Measurements from ENCODE around the gene PRR33.

DNA sequence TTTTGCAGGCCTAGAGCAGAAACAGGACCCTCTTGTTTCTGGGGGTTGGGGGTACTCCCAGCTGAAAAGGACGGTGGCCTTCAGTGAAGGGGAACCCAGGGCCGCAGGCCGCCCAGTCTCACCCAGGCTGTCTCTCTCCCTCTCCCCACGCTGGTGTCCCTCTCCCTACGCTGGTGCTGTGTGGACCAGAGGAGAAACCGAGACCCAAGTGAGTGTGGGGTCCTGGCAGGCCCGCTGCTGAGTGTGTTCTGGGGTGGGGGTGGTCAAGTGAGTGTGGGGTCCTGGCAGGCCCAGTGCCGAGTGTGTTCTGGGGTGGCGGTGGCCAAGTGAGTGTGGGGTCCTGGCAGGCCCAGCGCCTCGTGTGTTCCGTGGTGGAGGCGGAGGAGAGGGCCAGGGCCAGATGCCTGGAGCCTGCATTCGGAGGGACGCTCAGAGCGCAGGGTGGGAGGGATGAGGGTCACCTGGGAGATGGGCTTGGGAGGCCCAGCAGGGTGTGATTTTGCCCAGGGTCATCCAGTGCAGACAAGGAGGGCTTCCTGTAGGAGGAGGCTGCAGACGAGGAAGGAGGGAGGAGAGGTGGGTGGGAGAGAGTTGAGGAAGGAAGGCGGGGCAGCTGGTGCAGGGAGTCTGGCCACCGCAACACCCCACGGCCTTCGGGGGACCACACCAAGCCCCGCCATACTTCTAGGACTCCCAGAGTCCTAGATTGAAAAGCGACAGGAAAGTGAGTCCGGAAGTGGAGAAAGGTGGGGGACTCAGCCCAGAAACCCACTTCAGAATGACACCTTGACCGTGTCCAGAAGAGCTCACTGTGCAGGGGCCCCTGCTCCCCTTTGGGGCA lies 38.1 kb upstream of the PRR33 start:
- no peak for TF ChIP-seq EP300 (IDR thresholded peaks at IDR 0.05)
- TF ChIP-seq, protein P1, sequence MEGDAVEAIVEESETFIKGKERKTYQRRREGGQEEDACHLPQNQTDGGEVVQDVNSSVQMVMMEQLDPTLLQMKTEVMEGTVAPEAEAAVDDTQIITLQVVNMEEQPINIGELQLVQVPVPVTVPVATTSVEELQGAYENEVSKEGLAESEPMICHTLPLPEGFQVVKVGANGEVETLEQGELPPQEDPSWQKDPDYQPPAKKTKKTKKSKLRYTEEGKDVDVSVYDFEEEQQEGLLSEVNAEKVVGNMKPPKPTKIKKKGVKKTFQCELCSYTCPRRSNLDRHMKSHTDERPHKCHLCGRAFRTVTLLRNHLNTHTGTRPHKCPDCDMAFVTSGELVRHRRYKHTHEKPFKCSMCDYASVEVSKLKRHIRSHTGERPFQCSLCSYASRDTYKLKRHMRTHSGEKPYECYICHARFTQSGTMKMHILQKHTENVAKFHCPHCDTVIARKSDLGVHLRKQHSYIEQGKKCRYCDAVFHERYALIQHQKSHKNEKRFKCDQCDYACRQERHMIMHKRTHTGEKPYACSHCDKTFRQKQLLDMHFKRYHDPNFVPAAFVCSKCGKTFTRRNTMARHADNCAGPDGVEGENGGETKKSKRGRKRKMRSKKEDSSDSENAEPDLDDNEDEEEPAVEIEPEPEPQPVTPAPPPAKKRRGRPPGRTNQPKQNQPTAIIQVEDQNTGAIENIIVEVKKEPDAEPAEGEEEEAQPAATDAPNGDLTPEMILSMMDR (IDR thresholded peaks at IDR 0.05), result no peak

Measured in esophagus muscularis mucosa (tissue), 3 donors.